Muscle of back (tissue), 11 donors: Measurements from ENCODE around the gene ZNF620. TPM values are rescaled to one million over a fixed set of nuclear protein-coding genes. Genes with fewer than 3 reads are reported as not detected.
"Not testable (repeated sequence)": the region's sequence is repeated elsewhere in the genome, so short reads cannot be mapped to it uniquely, and the experiment has no call there.

Experiments used
- DNase-seq, 3 donors: peaks; one replicate each; pipeline versions ENCODE4 v3.0.0 to v3.0.0-alpha.2; 2013
- polyA plus RNA-seq, 10 donors: library from polyadenylated mRNA; unstranded; fragments of 120-200 nt; gene quantifications; one replicate each; pipeline ENCODE4 v1.2.1, GENCODE V29; 2013; ENCODE audit not compliant: insufficient read length in 10 of 10

ZNF620 gene
- polyA plus RNA-seq, 10 donors = 1.9 to 3.4 (median 2.7) TPM

- DNase-seq = no peak
Observed at GRCh38 chr3:40499952-40500351, 5.9 kb upstream of the ZNF620 start.

- DNase-seq = no peak
Observed at GRCh38 chr3:40502034-40502433, 3.8 kb upstream of the ZNF620 start.

- DNase-seq = peak in 2 of 3 donors; percentile 18 to 86
Observed at GRCh38 chr3:40504636-40505430, 1.0 kb upstream of the ZNF620 start.

- DNase-seq = no peak
Observed at GRCh38 chr3:40511031-40511718, 5.3 kb downstream of the ZNF620 start.

- DNase-seq = peak in 1 of 3 donors; percentile 48
Observed at GRCh38 chr3:40516201-40516600, 10.4 kb downstream of the ZNF620 start.

- DNase-seq = no peak
Observed at GRCh38 chr3:40518067-40518466, 12.2 kb downstream of the ZNF620 start.

- no peak for DNase-seq
Observed at GRCh38 chr3:40518848-40519247, 13.0 kb downstream of the ZNF620 start.

GRCh38 chr3:40521254-40521653 lies 15.4 kb downstream of the ZNF620 start:
- DNase-seq = no peak

GRCh38 chr3:40523781-40524180 lies 17.9 kb downstream of the ZNF620 start:
- peak in 1 of 3 donors; percentile 7 for DNase-seq

- DNase-seq = no peak
Observed at GRCh38 chr3:40524222-40524567, 18.4 kb downstream of the ZNF620 start.

- DNase-seq = peak; percentile 83 to 95 (median 88)
Observed at GRCh38 chr3:40524568-40525285, 18.9 kb downstream of the ZNF620 start, which contains the start of gene ZNF621. Gene ZNF621 (plus strand): TSS chr3:40524960. CDS start chr3:40525841, 881 bp downstream.

- DNase-seq = no peak
Observed at GRCh38 chr3:40528426-40528825, 22.6 kb downstream of the ZNF620 start.

GRCh38 chr3:40532252-40532651 lies 26.4 kb downstream of the ZNF620 start:
- DNase-seq = no peak

- DNase-seq = no peak
Observed at GRCh38 chr3:40534283-40534682, 28.4 kb downstream of the ZNF620 start.

GRCh38 chr3:40546816-40547215 lies 41.0 kb downstream of the ZNF620 start:
- no peak for DNase-seq

GRCh38 chr3:40550167-40550566 lies 44.3 kb downstream of the ZNF620 start:
- no peak for DNase-seq

GRCh38 chr3:40557575-40558161 lies 51.8 kb downstream of the ZNF620 start:
- DNase-seq = no peak

GRCh38 chr3:40562482-40562881 lies 56.6 kb downstream of the ZNF620 start:
- DNase-seq = not testable (repeated sequence)

GRCh38 chr3:40565629-40566028 lies 59.8 kb downstream of the ZNF620 start:
- not testable (repeated sequence) for DNase-seq

GRCh38 chr3:40566694-40567093 lies 60.9 kb downstream of the ZNF620 start:
- DNase-seq = no peak
